Prostate gland (tissue), 2 donors: ENCODE data around the gene POTEJ. TPM values are rescaled to one million over a fixed set of nuclear protein-coding genes. Genes with fewer than 3 reads are reported as not detected.
"Not testable (repeated sequence)": the region's sequence is repeated elsewhere in the genome, so short reads cannot be mapped to it uniquely, and the experiment has no call there.

ENCODE experiments used
- DNase-seq: peaks from one replicate; pipeline ENCODE4 v3.0.0-alpha.2; 2019; ENCODE audit warnings: low spot score
- H3K27ac ChIP-seq, 2 donors: fragments of 200-600 bp; sonication (generic); 2 replicates each; pipeline ENCODE4 v1.5.1; 2017 to 2019
- H3K27me3 ChIP-seq: fragments of 200-600 bp; sonication (generic); replicated peaks from 2 replicates; pipeline ENCODE4 v1.5.1; 2019; ENCODE audit not compliant: insufficient read depth
- H3K36me3 ChIP-seq, 2 donors: fragments of 200-600 bp; sonication (generic); 1 replicate in 1 of 2; 2 replicates in 1 of 2; pipeline versions ENCODE4 v1.5.1 to v1.8.1; 2017 to 2019
- H3K4me1 ChIP-seq: fragments of 200-600 bp; sonication (generic); replicated peaks from 2 replicates; pipeline ENCODE4 v1.5.1; 2019
- H3K4me3 ChIP-seq, 2 donors: fragments of 200-600 bp; sonication (generic); 2 replicates each; pipeline ENCODE4 v1.5.1; 2017 to 2019
- H3K9me3 ChIP-seq: fragments of 200-600 bp; sonication (generic); 2 replicates; pipeline ENCODE4 v1.5.1; 2017
- WGBS: methylation state at CpG from one replicate; pipeline ENCODE4 v1.1.5; 2018; 5-methylcytosine and 5-hydroxymethylcytosine counted together
- intact Hi-C: fragments of 100-400 bp; cut with DNase I; formaldehyde crosslinking; loops from one replicate; pipeline ENCODE4 v1.14.2; 2022
- total RNA-seq, 2 donors: library from RNA; depleted of rRNA; stranded (reverse); fragments of >200 nt; gene quantifications; one replicate each; pipeline ENCODE4 v1.1.0, GENCODE V29; 2016

The POTEJ gene
- total RNA-seq, 2 donors from 2014 or later: 8.5 to 16.7 TPM

GRCh38 chr2:130609002-130609920 is 2.0 kb upstream of the POTEJ start:
- 56% methylated on average over 7 of the region's 28 CpGs for WGBS
- intact Hi-C loops: not testable (repeated sequence)

GRCh38 chr2:130610486-130610885 is 754 bp upstream of the POTEJ start:
- H3K4me3 ChIP-seq, H3K27me3 ChIP-seq, H3K9me3 ChIP-seq, H3K27ac ChIP-seq, DNase-seq, H3K36me3 ChIP-seq, H3K4me1 ChIP-seq, intact Hi-C loops: not testable (repeated sequence)
- 89% methylated on average over 12 of the region's 15 CpGs for WGBS

More at GRCh38 chr2:130609002-130609920, 2.0 kb upstream of the POTEJ start:
- not testable (repeated sequence) for H3K9me3 ChIP-seq, H3K36me3 ChIP-seq, H3K4me3 ChIP-seq, H3K4me1 ChIP-seq, DNase-seq, H3K27me3 ChIP-seq, H3K27ac ChIP-seq

- DNase-seq, intact Hi-C loops, H3K4me1 ChIP-seq, H3K27me3 ChIP-seq, H3K9me3 ChIP-seq, H3K36me3 ChIP-seq, H3K4me3 ChIP-seq, H3K27ac ChIP-seq: not testable (repeated sequence)
- 94% methylated on average over 6 of the region's 10 CpGs for WGBS
Observed at GRCh38 chr2:130628784-130629475, 17.7 kb downstream of the POTEJ start.

- DNase-seq, H3K4me1 ChIP-seq, H3K9me3 ChIP-seq, H3K36me3 ChIP-seq, H3K4me3 ChIP-seq, H3K27me3 ChIP-seq, intact Hi-C loops, H3K27ac ChIP-seq: not testable (repeated sequence)
- WGBS: 50% methylated on average over 1 of the region's 2 CpGs
Observed at GRCh38 chr2:130638973-130639372, 27.7 kb downstream of the POTEJ start.

- H3K9me3 ChIP-seq, H3K4me1 ChIP-seq, intact Hi-C loops, H3K4me3 ChIP-seq, H3K36me3 ChIP-seq, H3K27ac ChIP-seq, DNase-seq, H3K27me3 ChIP-seq: not testable (repeated sequence)
- 65% methylated on average over 4 of the region's 4 CpGs for WGBS
Observed at GRCh38 chr2:130641688-130642087, 30.4 kb downstream of the POTEJ start.

GRCh38 chr2:130649285-130649684 is 38.0 kb downstream of the POTEJ start:
- H3K9me3 ChIP-seq, DNase-seq, H3K27ac ChIP-seq, H3K4me3 ChIP-seq, intact Hi-C loops, H3K27me3 ChIP-seq, H3K36me3 ChIP-seq, H3K4me1 ChIP-seq: not testable (repeated sequence)
- WGBS: 22% methylated on average over 1 of the region's 1 CpG

- DNase-seq, H3K36me3 ChIP-seq, H3K27ac ChIP-seq, H3K4me1 ChIP-seq, H3K9me3 ChIP-seq, intact Hi-C loops, H3K27me3 ChIP-seq, H3K4me3 ChIP-seq: not testable (repeated sequence)
- 83% methylated on average over 4 of the region's 6 CpGs for WGBS
Observed at GRCh38 chr2:130664506-130664905, 53.3 kb downstream of the POTEJ start.

GRCh38 chr2:130665596-130665995 is 54.4 kb downstream of the POTEJ start:
- H3K4me1 ChIP-seq, H3K27me3 ChIP-seq, intact Hi-C loops, H3K36me3 ChIP-seq, H3K4me3 ChIP-seq, DNase-seq, H3K27ac ChIP-seq, H3K9me3 ChIP-seq: not testable (repeated sequence)
- WGBS: 68% methylated on average over 5 of the region's 5 CpGs

GRCh38 chr2:130667516-130667915 is 56.3 kb downstream of the POTEJ start:
- H3K27me3 ChIP-seq, H3K27ac ChIP-seq, intact Hi-C loops, H3K9me3 ChIP-seq, DNase-seq, H3K4me1 ChIP-seq, H3K36me3 ChIP-seq, H3K4me3 ChIP-seq: not testable (repeated sequence)
- 96% methylated on average over 3 of the region's 10 CpGs for WGBS

GRCh38 chr2:130670026-130670745 is 58.9 kb downstream of the POTEJ start:
- H3K27ac ChIP-seq, H3K36me3 ChIP-seq, H3K9me3 ChIP-seq, intact Hi-C loops, H3K27me3 ChIP-seq, DNase-seq, H3K4me3 ChIP-seq, H3K4me1 ChIP-seq: not testable (repeated sequence)
- WGBS: 84% methylated on average over 9 of the region's 13 CpGs

- H3K27ac ChIP-seq, H3K4me1 ChIP-seq, H3K27me3 ChIP-seq, H3K4me3 ChIP-seq, H3K36me3 ChIP-seq, intact Hi-C loops, H3K9me3 ChIP-seq, DNase-seq: not testable (repeated sequence)
- WGBS: 57% methylated on average over 1 of the region's 35 CpGs
Observed at GRCh38 chr2:130692041-130692770, 81.0 kb downstream of the POTEJ start.
